ENCODE results near the gene COL5A1.
A peak's percentile ranks its signal among the peaks of the same experiment; 100 is the strongest.

The COL5A1 gene

GRCh38 chr9:134802216-134802795 is 160.7 kb downstream of the COL5A1 start:
- no peak for DNase-seq
- Histone ChIP-seq H3K23ac (ENCODE audit: low read length) (no peak overlapping the region), H3K18ac (ENCODE audit: low read length) (no peak overlapping the region), H3K27ac (ENCODE audit: low read depth, low read length) (no peak overlapping the region), H3K79me2 (ENCODE audit: control insufficient read depth, insufficient read depth, low read length) (no peaks in the 10 kb centered on the region), H3K56ac (ENCODE audit: low read length) (no peak overlapping the region), H3K4me3 (ENCODE audit: low read length) (no peak overlapping the region), H3K36me3 (ENCODE audit: control insufficient read depth, insufficient read depth, low read length) (peaks cover 18% of the 10 kb centered on the region), H3K79me1 (ENCODE audit: low read length) (no peaks in the 10 kb centered on the region), H3K4ac (ENCODE audit: low read depth, low read length) (no peak overlapping the region), H3K4me2 (ENCODE audit: low read length) (no peak overlapping the region), H3K27me3 (ENCODE audit: insufficient read depth, low read length, poor library complexity) (no peaks in the 10 kb centered on the region), H2BK120ac (ENCODE audit: low read depth, low read length) (no peak overlapping the region), H4K5ac (ENCODE audit: low read length) (no peak overlapping the region), H2BK15ac (replicated peaks; ENCODE audit: low read depth) (no peak overlapping the region), H3K4me1 (ENCODE audit: control insufficient read depth, low read depth, low read length) (no peaks in the 10 kb centered on the region), H3K9ac (ENCODE audit: low read length) (no peak overlapping the region), H4K8ac (ENCODE audit: low read depth, low read length) (no peak overlapping the region), H2BK5ac (ENCODE audit: low read length) (no peak overlapping the region), H2AK5ac (ENCODE audit: low read length) (no peak overlapping the region)
- no CpG with 5 or more reads among the region's 17 CpGs for WGBS (ENCODE audit: extremely low coverage, insufficient coverage, low lambda C conversion rate)

- H3K4me1 ChIP-seq (ENCODE audit: control insufficient read depth, low read depth, low read length): no peaks in the 10 kb centered on the region
- H3K23ac ChIP-seq (ENCODE audit: low read length): no peak overlapping the region
- H2BK15ac ChIP-seq (replicated peaks; ENCODE audit: low read depth): no peak overlapping the region
- no CpG with 5 or more reads among the region's 7 CpGs for WGBS (ENCODE audit: extremely low coverage, insufficient coverage, low lambda C conversion rate)
- no peak overlapping the region for H3K4ac ChIP-seq (ENCODE audit: low read depth, low read length)
- H3K56ac ChIP-seq (ENCODE audit: low read length): no peak overlapping the region
- no peaks in the 10 kb centered on the region for H3K79me2 ChIP-seq (ENCODE audit: control insufficient read depth, insufficient read depth, low read length)
- no peak overlapping the region for H2BK120ac ChIP-seq (ENCODE audit: low read depth, low read length)
- H3K4me3 ChIP-seq (ENCODE audit: low read length): no peak overlapping the region
- no peak overlapping the region for H3K18ac ChIP-seq (ENCODE audit: low read length)
- no peak overlapping the region for H3K9ac ChIP-seq (ENCODE audit: low read length)
- DNase-seq: no peak
- no peaks in the 10 kb centered on the region for H3K27me3 ChIP-seq (ENCODE audit: insufficient read depth, low read length, poor library complexity)
- no peak overlapping the region for H3K4me2 ChIP-seq (ENCODE audit: low read length)
- no peaks in the 10 kb centered on the region for H3K79me1 ChIP-seq (ENCODE audit: low read length)
- no peak overlapping the region for H2BK5ac ChIP-seq (ENCODE audit: low read length)
- no peak overlapping the region for H3K27ac ChIP-seq (ENCODE audit: low read depth, low read length)
- H4K8ac ChIP-seq (ENCODE audit: low read depth, low read length): no peak overlapping the region
- H2AK5ac ChIP-seq (ENCODE audit: low read length): no peak overlapping the region
- H3K36me3 ChIP-seq (ENCODE audit: control insufficient read depth, insufficient read depth, low read length): peaks cover 17% of the 10 kb centered on the region
- no peak overlapping the region for H4K5ac ChIP-seq (ENCODE audit: low read length)
Observed at GRCh38 chr9:134804871-134805270, 163.3 kb downstream of the COL5A1 start.

- Histone ChIP-seq H3K79me1 (ENCODE audit: low read length) (no peaks in the 10 kb centered on the region), H4K5ac (ENCODE audit: low read length) (no peak overlapping the region), H3K9ac (ENCODE audit: low read length) (no peak overlapping the region), H3K56ac (ENCODE audit: low read length) (no peak overlapping the region), H3K36me3 (ENCODE audit: control insufficient read depth, insufficient read depth, low read length) (peaks cover 24% of the 10 kb centered on the region), H3K18ac (ENCODE audit: low read length) (no peak overlapping the region), H3K4me3 (ENCODE audit: low read length) (no peak overlapping the region), H3K4ac (ENCODE audit: low read depth, low read length) (no peak overlapping the region), H2BK15ac (replicated peaks; ENCODE audit: low read depth) (no peak overlapping the region), H2AK5ac (ENCODE audit: low read length) (no peak overlapping the region), H3K79me2 (ENCODE audit: control insufficient read depth, insufficient read depth, low read length) (no peaks in the 10 kb centered on the region), H3K27me3 (ENCODE audit: insufficient read depth, low read length, poor library complexity) (no peaks in the 10 kb centered on the region), H2BK120ac (ENCODE audit: low read depth, low read length) (no peak overlapping the region), H2BK5ac (ENCODE audit: low read length) (no peak overlapping the region), H3K4me2 (ENCODE audit: low read length) (no peak overlapping the region), H3K23ac (ENCODE audit: low read length) (no peak overlapping the region), H3K4me1 (ENCODE audit: control insufficient read depth, low read depth, low read length) (no peaks in the 10 kb centered on the region), H3K27ac (ENCODE audit: low read depth, low read length) (no peak overlapping the region), H4K8ac (ENCODE audit: low read depth, low read length) (no peak overlapping the region)
- no CpG with 5 or more reads among the region's 9 CpGs for WGBS (ENCODE audit: extremely low coverage, insufficient coverage, low lambda C conversion rate)
- DNase-seq: no peak
Observed at GRCh38 chr9:134807716-134808446, 166.3 kb downstream of the COL5A1 start.

- no peak overlapping the region for H3K4me3 ChIP-seq (ENCODE audit: low read length)
- DNase-seq: no peak
Observed at GRCh38 chr9:134808447-134808792, 166.8 kb downstream of the COL5A1 start.

GRCh38 chr9:134809292-134809691 is 167.7 kb downstream of the COL5A1 start:
- Histone ChIP-seq H3K4ac (ENCODE audit: low read depth, low read length) (no peak overlapping the region), H3K56ac (ENCODE audit: low read length) (no peak overlapping the region), H3K18ac (ENCODE audit: low read length) (no peak overlapping the region), H2BK15ac (replicated peaks; ENCODE audit: low read depth) (no peak overlapping the region), H3K9ac (ENCODE audit: low read length) (no peak overlapping the region), H4K8ac (ENCODE audit: low read depth, low read length) (no peak overlapping the region), H3K4me1 (ENCODE audit: control insufficient read depth, low read depth, low read length) (no peaks in the 10 kb centered on the region), H3K4me2 (ENCODE audit: low read length) (no peak overlapping the region), H2AK5ac (ENCODE audit: low read length) (no peak overlapping the region), H3K23ac (ENCODE audit: low read length) (no peak overlapping the region), H2BK120ac (ENCODE audit: low read depth, low read length) (no peak overlapping the region), H3K79me2 (ENCODE audit: control insufficient read depth, insufficient read depth, low read length) (no peaks in the 10 kb centered on the region), H4K5ac (ENCODE audit: low read length) (no peak overlapping the region), H3K4me3 (ENCODE audit: low read length) (no peak overlapping the region), H2BK5ac (ENCODE audit: low read length) (no peak overlapping the region), H3K79me1 (ENCODE audit: low read length) (no peaks in the 10 kb centered on the region), H3K27me3 (ENCODE audit: insufficient read depth, low read length, poor library complexity) (no peaks in the 10 kb centered on the region), H3K36me3 (ENCODE audit: control insufficient read depth, insufficient read depth, low read length) (peaks cover 27% of the 10 kb centered on the region), H3K27ac (ENCODE audit: low read depth, low read length) (no peak overlapping the region)
- no CpG with 5 or more reads among the region's 15 CpGs for WGBS (ENCODE audit: extremely low coverage, insufficient coverage, low lambda C conversion rate)
- no peak for DNase-seq

More at GRCh38 chr9:134808447-134808792, 166.8 kb downstream of the COL5A1 start:
- no peak overlapping the region for H3K23ac ChIP-seq (ENCODE audit: low read length)
- peak overlapping the region; percentile 42 for H3K56ac ChIP-seq (ENCODE audit: low read length)
- H2BK15ac ChIP-seq (replicated peaks; ENCODE audit: low read depth): no peak overlapping the region
- no peaks in the 10 kb centered on the region for H3K4me1 ChIP-seq (ENCODE audit: control insufficient read depth, low read depth, low read length)
- peaks cover 27% of the 10 kb centered on the region for H3K36me3 ChIP-seq (ENCODE audit: control insufficient read depth, insufficient read depth, low read length)
- no peaks in the 10 kb centered on the region for H3K79me2 ChIP-seq (ENCODE audit: control insufficient read depth, insufficient read depth, low read length)
- H2BK5ac ChIP-seq (ENCODE audit: low read length): no peak overlapping the region
- H2AK5ac ChIP-seq (ENCODE audit: low read length): no peak overlapping the region
- H3K79me1 ChIP-seq (ENCODE audit: low read length): no peaks in the 10 kb centered on the region
- H2BK120ac ChIP-seq (ENCODE audit: low read depth, low read length): no peak overlapping the region
- H3K27ac ChIP-seq (ENCODE audit: low read depth, low read length): no peak overlapping the region
- no peak overlapping the region for H4K5ac ChIP-seq (ENCODE audit: low read length)
- H3K4me2 ChIP-seq (ENCODE audit: low read length): no peak overlapping the region
- no CpG with 5 or more reads among the region's 6 CpGs for WGBS (ENCODE audit: extremely low coverage, insufficient coverage, low lambda C conversion rate)
- H3K4ac ChIP-seq (ENCODE audit: low read depth, low read length): no peak overlapping the region
- no peak overlapping the region for H4K8ac ChIP-seq (ENCODE audit: low read depth, low read length)
- no peaks in the 10 kb centered on the region for H3K27me3 ChIP-seq (ENCODE audit: insufficient read depth, low read length, poor library complexity)
- H3K18ac ChIP-seq (ENCODE audit: low read length): no peak overlapping the region
- H3K9ac ChIP-seq (ENCODE audit: low read length): no peak overlapping the region

- H3K9ac ChIP-seq (ENCODE audit: low read length): no peak overlapping the region
- no peak overlapping the region for H3K56ac ChIP-seq (ENCODE audit: low read length)
- H4K5ac ChIP-seq (ENCODE audit: low read length): no peak overlapping the region
- H3K23ac ChIP-seq (ENCODE audit: low read length): no peak overlapping the region
- H3K79me2 ChIP-seq (ENCODE audit: control insufficient read depth, insufficient read depth, low read length): no peaks in the 10 kb centered on the region
- no peak overlapping the region for H3K27ac ChIP-seq (ENCODE audit: low read depth, low read length)
- no peak overlapping the region for H2BK120ac ChIP-seq (ENCODE audit: low read depth, low read length)
- WGBS (ENCODE audit: extremely low coverage, insufficient coverage, low lambda C conversion rate): no CpG with 5 or more reads among the region's 10 CpGs
- no peak for DNase-seq
- H3K4ac ChIP-seq (ENCODE audit: low read depth, low read length): no peak overlapping the region
- no peak overlapping the region for H3K18ac ChIP-seq (ENCODE audit: low read length)
- H3K79me1 ChIP-seq (ENCODE audit: low read length): no peaks in the 10 kb centered on the region
- H2AK5ac ChIP-seq (ENCODE audit: low read length): no peak overlapping the region
- H3K4me1 ChIP-seq (ENCODE audit: control insufficient read depth, low read depth, low read length): no peaks in the 10 kb centered on the region
- H2BK15ac ChIP-seq (replicated peaks; ENCODE audit: low read depth): no peak overlapping the region
- H3K4me3 ChIP-seq (ENCODE audit: low read length): no peak overlapping the region
- H3K4me2 ChIP-seq (ENCODE audit: low read length): no peak overlapping the region
- no peak overlapping the region for H2BK5ac ChIP-seq (ENCODE audit: low read length)
- no peak overlapping the region for H4K8ac ChIP-seq (ENCODE audit: low read depth, low read length)
- peaks cover 30% of the 10 kb centered on the region for H3K36me3 ChIP-seq (ENCODE audit: control insufficient read depth, insufficient read depth, low read length)
- H3K27me3 ChIP-seq (ENCODE audit: insufficient read depth, low read length, poor library complexity): no peaks in the 10 kb centered on the region
Observed at GRCh38 chr9:134809826-134810225, 168.2 kb downstream of the COL5A1 start.
